CD4-positive, alpha-beta T cell treated with Interleukin-1 beta for 1 hour (primary cell): ENCODE data around the gene TBC1D2B.
A peak's percentile ranks its signal among the peaks of the same experiment; 100 is the strongest.

Experiments
- DNase-seq, 2 donors: peaks; one replicate each; pipeline ENCODE4 v3.0.0-alpha.2; 2020 to 2022

The TBC1D2B gene

GRCh38 chr15:78052001-78052401, 25.5 kb downstream of the TBC1D2B start:
- DNase-seq: no peak

GRCh38 chr15:78051596-78051995, 25.9 kb downstream of the TBC1D2B start:
- no peak for DNase-seq

- no peak for DNase-seq
Observed at GRCh38 chr15:78050826-78051225, 26.7 kb downstream of the TBC1D2B start.

- DNase-seq: peak in 1 of 2 donors; percentile 61
Observed at GRCh38 chr15:78050441-78050809, 27.1 kb downstream of the TBC1D2B start.

GRCh38 chr15:78049691-78050440, 27.6 kb downstream of the TBC1D2B start:
- DNase-seq: peak in 1 of 2 donors; percentile 49

- no peak for DNase-seq
Observed at GRCh38 chr15:78048628-78048920, 28.9 kb downstream of the TBC1D2B start.

- peak in 1 of 2 donors; percentile 47 for DNase-seq
Observed at GRCh38 chr15:78047761-78048627, 29.5 kb downstream of the TBC1D2B start.

- peak in 1 of 2 donors; percentile 50 for DNase-seq
Observed at GRCh38 chr15:78046796-78047341, 30.6 kb downstream of the TBC1D2B start.

GRCh38 chr15:78045189-78045588, 32.3 kb downstream of the TBC1D2B start:
- DNase-seq: no peak

- DNase-seq: peak in 1 of 2 donors; percentile 45
Observed at GRCh38 chr15:78044407-78045155, 32.9 kb downstream of the TBC1D2B start.

GRCh38 chr15:78041946-78042345, 35.6 kb downstream of the TBC1D2B start:
- DNase-seq: no peak

- no peak for DNase-seq
Observed at GRCh38 chr15:78040653-78041244, 36.8 kb downstream of the TBC1D2B start.

- DNase-seq: no peak
Observed at GRCh38 chr15:78038585-78039247, 38.8 kb downstream of the TBC1D2B start.

GRCh38 chr15:78037779-78038305, 39.7 kb downstream of the TBC1D2B start:
- DNase-seq: no peak

GRCh38 chr15:78037328-78037727, 40.2 kb downstream of the TBC1D2B start:
- DNase-seq: no peak

GRCh38 chr15:78035861-78036476, 41.5 kb downstream of the TBC1D2B start:
- no peak for DNase-seq

GRCh38 chr15:78035321-78035751, 42.2 kb downstream of the TBC1D2B start:
- DNase-seq: peak; percentile 26 to 47

- peak; percentile 62 to 70 for DNase-seq
Observed at GRCh38 chr15:78034495-78035191, 42.9 kb downstream of the TBC1D2B start.

- DNase-seq: peak; percentile 57 to 67
Observed at GRCh38 chr15:78033864-78034263, 43.6 kb downstream of the TBC1D2B start.

GRCh38 chr15:78032671-78033070, 44.8 kb downstream of the TBC1D2B start:
- DNase-seq: no peak

GRCh38 chr15:78024883-78025282, 52.6 kb downstream of the TBC1D2B start:
- no peak for DNase-seq
